Inferior parietal cortex (tissue), 1 donor: ENCODE data around the gene CCL28.

Experiments used
- DNase-seq: peaks from one replicate; pipeline ENCODE4 v3.0.0-alpha.2; 2016; ENCODE audit errors: extremely low spot score

Gene CCL28

GRCh38 chr5:43357878-43358281, 54.3 kb downstream of the CCL28 start:
- no peak for DNase-seq

- no peak for DNase-seq
Observed at GRCh38 chr5:43357067-43357466, 55.1 kb downstream of the CCL28 start.

- no peak for DNase-seq
Observed at GRCh38 chr5:43354774-43355173, 57.4 kb downstream of the CCL28 start.

GRCh38 chr5:43353668-43354067, 58.5 kb downstream of the CCL28 start:
- no peak for DNase-seq

- no peak for DNase-seq
Observed at GRCh38 chr5:43352915-43353314, 59.3 kb downstream of the CCL28 start.

GRCh38 chr5:43352131-43352530, 60.1 kb downstream of the CCL28 start:
- DNase-seq: no peak

GRCh38 chr5:43348861-43349363, 63.3 kb downstream of the CCL28 start:
- no peak for DNase-seq

- DNase-seq: no peak
Observed at GRCh38 chr5:43348207-43348606, 64.0 kb downstream of the CCL28 start.

- DNase-seq: no peak
Observed at GRCh38 chr5:43338862-43339261, 73.3 kb downstream of the CCL28 start.

- no peak for DNase-seq
Observed at GRCh38 chr5:43336159-43336558, 76.0 kb downstream of the CCL28 start.

GRCh38 chr5:43335681-43336080, 76.5 kb downstream of the CCL28 start:
- DNase-seq: no peak

GRCh38 chr5:43332401-43332800, 79.8 kb downstream of the CCL28 start:
- DNase-seq: no peak
